ENCODE data around the gene RPS17. TPM values are rescaled to one million over a fixed set of nuclear protein-coding genes. Genes with fewer than 3 reads are reported as not detected.
A peak's percentile ranks its signal among the peaks of the same experiment; 100 is the strongest.
"Not testable (repeated sequence)": the region's sequence is repeated elsewhere in the genome, so short reads cannot be mapped to it uniquely, and the experiment has no call there.

The RPS17 gene
- total RNA-seq, 4 donors from 2014 or later: 1,206 to 4,149 (median 2,794) TPM

DNA sequence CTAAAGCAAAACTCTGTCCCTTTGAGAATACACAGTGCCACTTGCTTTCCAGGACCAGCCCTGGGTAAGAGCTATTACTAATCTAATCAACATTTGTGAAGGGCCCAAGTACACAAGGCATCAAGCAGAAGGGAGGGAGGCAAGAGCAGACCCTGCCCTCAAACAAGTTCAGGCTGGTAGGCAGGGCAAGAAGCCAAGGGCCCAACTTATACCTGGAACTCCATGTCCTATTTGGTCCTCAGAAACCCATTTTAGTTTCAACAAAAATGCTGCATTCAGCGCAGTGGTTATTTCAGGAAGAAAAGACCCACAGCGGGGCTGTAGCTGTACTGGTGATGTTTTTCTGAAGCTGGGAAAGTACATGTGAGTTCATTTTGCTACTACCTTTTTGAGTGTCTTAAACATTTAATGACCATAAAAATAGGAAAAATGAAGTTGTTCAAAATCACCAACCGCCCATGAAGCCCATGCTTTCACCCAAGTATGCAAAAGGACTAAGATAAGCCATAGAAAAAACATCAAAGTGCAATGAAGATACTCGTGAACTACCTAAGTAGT is 2.8 kb downstream of the RPS17 start:
- intact Hi-C loops (cut with DNase I): no loop called here
- H3K4me3 ChIP-seq: peak overlapping the region in 1 of 4 donors; percentile 93
- H3K27me3 ChIP-seq: no peaks in the 10 kb centered on the region
- H3K4me1 ChIP-seq: peaks cover 16 to 49% (median 26%) of the 10 kb centered on the region in 3 donors
- no peaks in the 10 kb centered on the region for H3K9me3 ChIP-seq
- 63 to 66% methylated on average over 4 of the region's 4 CpGs for WGBS, 2 donors
- H3K36me3 ChIP-seq: peaks cover 12 to 68% (median 20%) of the 10 kb centered on the region in 3 donors
- H3K27ac ChIP-seq: peak overlapping the region in 3 of 4 donors; percentile 13 to 96 (median 14)
- TF ChIP-seq, protein P1, sequence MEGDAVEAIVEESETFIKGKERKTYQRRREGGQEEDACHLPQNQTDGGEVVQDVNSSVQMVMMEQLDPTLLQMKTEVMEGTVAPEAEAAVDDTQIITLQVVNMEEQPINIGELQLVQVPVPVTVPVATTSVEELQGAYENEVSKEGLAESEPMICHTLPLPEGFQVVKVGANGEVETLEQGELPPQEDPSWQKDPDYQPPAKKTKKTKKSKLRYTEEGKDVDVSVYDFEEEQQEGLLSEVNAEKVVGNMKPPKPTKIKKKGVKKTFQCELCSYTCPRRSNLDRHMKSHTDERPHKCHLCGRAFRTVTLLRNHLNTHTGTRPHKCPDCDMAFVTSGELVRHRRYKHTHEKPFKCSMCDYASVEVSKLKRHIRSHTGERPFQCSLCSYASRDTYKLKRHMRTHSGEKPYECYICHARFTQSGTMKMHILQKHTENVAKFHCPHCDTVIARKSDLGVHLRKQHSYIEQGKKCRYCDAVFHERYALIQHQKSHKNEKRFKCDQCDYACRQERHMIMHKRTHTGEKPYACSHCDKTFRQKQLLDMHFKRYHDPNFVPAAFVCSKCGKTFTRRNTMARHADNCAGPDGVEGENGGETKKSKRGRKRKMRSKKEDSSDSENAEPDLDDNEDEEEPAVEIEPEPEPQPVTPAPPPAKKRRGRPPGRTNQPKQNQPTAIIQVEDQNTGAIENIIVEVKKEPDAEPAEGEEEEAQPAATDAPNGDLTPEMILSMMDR (IDR thresholded peaks at IDR 0.05): no peak
- no peak for TF ChIP-seq POLR2A (IDR thresholded peaks at IDR 0.05)
- no peak for DNase-seq

DNA sequence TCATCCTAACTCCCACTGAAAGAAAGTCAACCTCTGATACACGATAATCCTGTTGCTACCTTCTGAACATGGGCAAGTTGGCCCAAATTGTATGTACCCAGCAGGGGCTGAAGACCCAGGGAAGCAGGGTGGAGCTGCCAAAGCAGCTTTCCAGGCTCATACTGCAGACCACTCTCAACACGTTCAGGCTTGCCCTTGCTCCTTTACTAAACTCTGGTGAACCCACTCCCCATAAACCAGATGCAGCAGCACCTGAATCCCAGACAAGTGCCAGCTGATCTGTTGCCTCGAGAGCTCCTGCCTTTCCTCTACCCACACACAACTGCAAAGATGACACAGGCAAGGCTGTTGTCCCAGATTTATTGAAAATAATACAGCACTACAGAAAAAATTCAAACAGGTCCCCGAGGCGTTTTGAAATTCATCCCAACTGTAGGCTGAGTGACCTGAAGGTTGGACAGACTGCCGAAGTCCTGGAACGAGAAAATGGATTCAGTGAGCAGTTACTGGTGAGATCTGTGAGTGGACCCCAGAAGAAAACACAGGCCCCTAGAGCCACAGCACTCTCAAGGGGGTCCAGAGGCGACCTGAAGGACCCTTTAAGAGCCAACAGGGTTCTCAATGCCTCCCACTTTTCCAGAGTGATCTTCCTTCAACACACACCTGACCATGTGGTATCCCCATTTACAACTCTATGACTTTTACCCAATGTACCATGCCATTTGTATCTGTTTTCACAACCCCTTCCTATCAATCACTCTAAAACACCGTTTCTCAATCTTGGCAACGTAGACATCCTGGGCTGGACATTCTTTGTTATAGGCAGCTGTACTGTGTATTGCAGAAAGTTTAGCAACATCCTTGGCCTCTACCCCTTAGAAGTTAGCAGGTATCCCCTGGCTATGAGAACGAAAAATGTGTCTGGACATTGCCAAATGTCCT is 3.6 kb downstream of the RPS17 start:
- 54 to 56% methylated on average over 10 of the region's 11 CpGs for WGBS, 2 donors
- intact Hi-C loops (cut with DNase I): no loop called here
- no peaks in the 10 kb centered on the region for H3K27me3 ChIP-seq
- no peak overlapping the region for H3K4me3 ChIP-seq
- H3K9me3 ChIP-seq: no peaks in the 10 kb centered on the region
- no peak for TF ChIP-seq POLR2A (IDR thresholded peaks at IDR 0.05)
- TF ChIP-seq, protein P1 (IDR thresholded peaks at IDR 0.05): no peak
- no peak for DNase-seq
- H3K36me3 ChIP-seq: peaks cover 12 to 68% (median 20%) of the 10 kb centered on the region in 3 donors
- peak overlapping the region in 2 of 4 donors; percentile 13 to 14 for H3K27ac ChIP-seq
- H3K4me1 ChIP-seq: peaks cover 20 to 56% (median 26%) of the 10 kb centered on the region in 3 donors

DNA sequence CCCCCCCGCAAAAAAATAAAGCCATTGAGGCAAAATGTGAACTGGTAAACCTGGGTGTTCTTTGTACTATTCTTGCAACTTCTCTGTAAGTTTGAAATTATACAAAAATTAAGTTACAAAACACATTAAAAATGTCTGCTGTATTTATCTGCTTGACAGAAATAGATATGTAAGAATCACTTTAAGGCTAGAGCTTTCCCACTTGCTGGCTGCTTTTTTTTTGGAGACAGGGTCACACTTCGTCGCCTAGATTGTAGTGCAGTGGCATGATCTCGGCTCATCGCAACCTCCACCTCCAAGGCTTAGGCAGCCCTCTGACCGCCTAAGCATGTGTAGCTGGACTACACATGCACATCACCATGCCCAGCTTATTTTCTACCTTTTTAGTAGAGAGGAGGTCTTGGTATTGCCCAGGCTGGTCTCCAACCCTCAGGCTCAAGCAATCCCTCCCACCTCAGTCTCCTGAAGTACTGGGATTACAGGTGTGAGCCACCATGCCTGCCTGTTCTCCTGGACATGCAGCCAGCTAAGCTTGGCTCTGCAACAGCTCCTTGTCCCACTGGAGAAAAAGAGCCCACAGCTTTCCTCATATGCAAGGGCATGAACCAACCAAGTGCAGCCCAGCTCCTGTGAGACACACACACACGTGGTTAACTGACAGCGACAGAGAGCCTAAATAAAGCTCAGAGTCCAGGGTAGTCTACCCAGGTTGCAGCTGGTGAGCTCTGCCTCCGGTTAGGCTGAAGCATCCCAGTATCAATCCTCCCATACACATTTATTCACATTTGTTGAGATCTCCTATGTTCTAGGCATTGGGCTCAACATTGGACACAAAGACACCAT is 4.5 kb downstream of the RPS17 start:
- peaks cover 16 to 57% (median 20%) of the 10 kb centered on the region in 3 donors for H3K4me1 ChIP-seq
- H3K27me3 ChIP-seq: no peaks in the 10 kb centered on the region
- intact Hi-C loops (cut with DNase I): no loop called here
- no peak for DNase-seq
- H3K27ac ChIP-seq: no peak overlapping the region
- H3K36me3 ChIP-seq: peaks cover 12 to 68% (median 20%) of the 10 kb centered on the region in 3 donors
- TF ChIP-seq, protein P1 (IDR thresholded peaks at IDR 0.05): no peak
- no peak for TF ChIP-seq POLR2A (IDR thresholded peaks at IDR 0.05)
- WGBS, 2 donors: 70 to 78% methylated on average over 9 of the region's 9 CpGs
- H3K4me3 ChIP-seq: no peak overlapping the region
- no peaks in the 10 kb centered on the region for H3K9me3 ChIP-seq

DNA sequence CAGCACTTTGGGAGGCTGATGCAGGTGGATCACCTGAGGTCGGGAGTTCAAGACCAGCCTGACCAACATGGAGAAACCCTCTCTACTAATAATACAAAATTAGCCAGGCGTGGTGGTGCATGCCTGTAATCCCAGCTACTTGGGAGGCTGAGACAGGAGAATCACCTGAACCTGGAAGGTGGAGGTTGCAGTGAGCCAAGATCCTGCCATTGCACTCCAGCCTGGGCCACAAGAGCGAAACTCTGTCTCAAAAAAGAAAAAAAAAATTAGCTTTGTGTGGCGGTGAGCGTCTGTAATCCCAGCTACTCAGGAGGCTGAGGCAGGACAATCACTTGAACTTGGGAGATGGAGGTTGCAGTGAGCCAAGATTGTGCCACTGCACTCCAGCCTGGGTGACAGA is 5.1 kb downstream of the RPS17 start:
- 93 to 96% methylated on average over 4 to 5 of the region's 5 CpGs for WGBS, 2 donors
- H3K27me3 ChIP-seq; H3K27ac ChIP-seq; H3K9me3 ChIP-seq; intact Hi-C loops (cut with DNase I); H3K4me3 ChIP-seq; DNase-seq: not testable (repeated sequence)
- Histone ChIP-seq H3K4me1 (peaks cover 16 to 62% (median 20%) of the 10 kb centered on the region in 3 donors), H3K36me3 (peaks cover 12 to 68% (median 20%) of the 10 kb centered on the region in 3 donors)

- peaks cover 16 to 60% (median 20%) of the 10 kb centered on the region in 3 donors for H3K4me1 ChIP-seq
- 95 to 98% methylated on average over 3 of the region's 3 CpGs for WGBS, 2 donors
- H3K9me3 ChIP-seq; H3K27me3 ChIP-seq; H3K4me3 ChIP-seq; intact Hi-C loops (cut with DNase I); DNase-seq; H3K27ac ChIP-seq: not testable (repeated sequence)
- H3K36me3 ChIP-seq: peaks cover 12 to 68% (median 20%) of the 10 kb centered on the region in 3 donors
These were observed 5.8 kb downstream of the RPS17 start for GRCh38 chr15:82534457-82534861.

All from esophagus squamous epithelium (tissue), 5 donors.